ENCODE results near the gene GLT8D2.
"Not testable (repeated sequence)": the region's sequence is repeated elsewhere in the genome, so short reads cannot be mapped to it uniquely, and the experiment has no call there.

Gene GLT8D2

DNA sequence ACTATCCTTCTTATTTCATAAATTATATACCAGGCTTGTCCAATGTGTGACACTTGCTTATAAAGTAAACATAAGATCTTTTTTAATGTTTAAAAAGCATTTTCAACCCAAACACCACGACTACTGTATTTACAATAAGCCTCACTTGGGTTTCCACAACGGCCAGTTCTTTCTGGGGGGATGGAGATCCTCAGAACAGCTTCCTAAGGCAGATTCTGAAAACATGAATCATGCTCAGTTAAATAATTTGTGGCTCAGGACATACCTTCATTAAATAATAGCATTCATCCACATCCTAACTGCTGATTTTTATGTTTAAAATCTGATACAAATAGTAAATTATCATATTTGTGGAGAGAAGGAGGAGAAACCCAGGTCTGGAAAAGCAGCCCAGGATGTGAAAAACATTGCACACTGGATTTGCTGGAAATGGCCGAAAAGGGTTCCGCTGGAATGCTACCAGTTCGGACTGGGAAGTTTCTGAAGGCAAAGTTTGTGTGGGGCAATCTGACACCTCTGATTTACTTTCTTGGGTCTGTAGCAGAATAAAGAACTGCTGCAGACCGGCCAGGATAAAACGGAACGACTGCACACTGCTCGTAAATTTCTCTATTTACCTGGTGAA is 597 bp downstream of the GLT8D2 start:
- DNase-seq, result no peak

DNA sequence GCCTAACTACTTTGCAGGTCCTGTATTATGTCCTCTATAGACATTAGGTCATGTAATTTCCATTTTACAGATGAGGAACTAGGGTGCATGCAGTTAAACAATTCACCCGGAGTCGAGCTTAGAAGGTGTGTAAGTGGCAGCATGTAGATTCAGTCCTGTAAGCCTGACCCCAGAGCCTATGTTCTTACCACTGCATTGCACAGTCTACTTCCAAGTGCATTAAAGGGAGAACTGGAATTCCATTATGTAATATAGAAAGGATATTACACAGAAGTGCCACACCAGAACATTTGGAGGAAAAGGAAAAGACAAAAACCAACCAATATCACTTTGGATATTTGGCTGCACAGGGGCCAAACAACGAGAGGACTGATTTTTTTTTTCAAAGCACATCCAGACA is 1.2 kb downstream of the GLT8D2 start:
- DNase-seq, result no peak

DNA sequence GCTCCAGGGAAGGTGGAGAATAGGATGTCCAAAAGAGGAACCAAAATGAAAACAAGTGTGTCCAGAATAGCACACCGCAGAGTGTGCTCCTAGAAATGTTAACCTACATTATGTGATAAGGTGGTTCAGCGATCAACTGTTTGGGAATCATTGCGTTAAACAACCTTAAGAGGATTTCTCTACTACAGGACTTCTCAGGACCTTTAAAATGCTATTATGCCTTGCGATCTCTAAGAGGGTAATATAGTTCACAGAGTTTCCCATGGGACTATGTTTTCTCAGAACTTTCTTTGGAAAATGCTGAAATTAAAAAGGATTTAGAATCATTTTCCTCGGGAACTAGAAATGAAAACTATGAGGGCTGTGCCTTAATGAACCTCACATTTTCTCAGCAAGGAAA is 1.8 kb downstream of the GLT8D2 start:
- no peak for DNase-seq

DNA sequence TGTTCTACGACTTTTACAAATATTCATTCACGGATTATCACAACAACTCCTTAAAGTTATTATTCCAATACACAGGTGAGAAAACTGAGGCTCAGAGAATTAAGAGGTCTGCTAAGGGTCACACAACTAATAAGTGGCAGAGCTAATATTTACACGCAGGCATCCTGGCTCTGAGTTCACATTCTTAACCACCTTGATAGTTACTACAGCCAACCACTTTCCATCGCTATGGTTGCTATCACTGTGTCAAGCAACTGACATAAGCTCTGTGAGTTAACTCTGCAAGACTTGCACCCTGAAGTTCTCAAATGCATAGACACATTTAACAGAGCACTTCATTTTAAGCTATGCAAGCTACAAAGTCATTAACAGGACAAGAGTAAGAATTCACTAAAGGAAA is 3.7 kb downstream of the GLT8D2 start:
- no peak for DNase-seq

DNA sequence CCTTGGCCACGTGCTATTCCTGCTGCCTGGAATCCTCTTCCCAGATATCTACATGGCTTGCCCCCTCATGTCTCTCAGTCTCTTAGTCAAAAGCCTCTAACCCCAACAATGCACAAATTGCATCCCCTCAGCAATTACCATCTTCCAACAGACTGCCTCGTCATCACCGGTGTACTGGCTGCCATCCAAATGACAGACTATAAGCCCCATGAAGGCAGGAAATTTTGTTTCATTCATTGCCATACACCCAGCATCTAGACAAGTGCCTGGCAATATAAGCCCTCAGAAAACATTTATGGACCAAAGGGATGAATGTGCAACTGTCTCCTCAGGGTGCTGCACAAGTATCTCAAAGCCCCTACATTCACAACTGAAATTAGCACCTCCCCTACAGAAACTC is 5.8 kb downstream of the GLT8D2 start:
- DNase-seq, result no peak

DNA sequence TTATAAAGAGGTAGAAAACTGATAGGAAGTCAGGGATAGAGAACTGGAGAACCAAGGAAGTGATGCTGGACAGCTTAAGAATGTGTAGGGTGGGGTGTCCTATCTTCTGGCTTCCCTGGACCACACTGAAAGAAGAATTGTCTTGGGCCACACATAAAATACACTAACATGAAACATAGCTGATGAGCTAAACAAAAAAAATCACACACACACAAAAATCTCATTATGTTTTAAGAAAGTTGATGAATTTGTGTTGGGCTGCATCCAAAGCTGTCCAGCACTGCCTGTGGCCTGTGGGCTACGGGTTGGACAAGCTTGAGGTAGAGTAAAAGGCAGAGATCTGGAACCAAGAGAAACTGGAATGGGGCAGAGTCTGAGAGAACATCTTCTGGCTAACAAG is 7.4 kb downstream of the GLT8D2 start:
- no peak for DNase-seq

DNA sequence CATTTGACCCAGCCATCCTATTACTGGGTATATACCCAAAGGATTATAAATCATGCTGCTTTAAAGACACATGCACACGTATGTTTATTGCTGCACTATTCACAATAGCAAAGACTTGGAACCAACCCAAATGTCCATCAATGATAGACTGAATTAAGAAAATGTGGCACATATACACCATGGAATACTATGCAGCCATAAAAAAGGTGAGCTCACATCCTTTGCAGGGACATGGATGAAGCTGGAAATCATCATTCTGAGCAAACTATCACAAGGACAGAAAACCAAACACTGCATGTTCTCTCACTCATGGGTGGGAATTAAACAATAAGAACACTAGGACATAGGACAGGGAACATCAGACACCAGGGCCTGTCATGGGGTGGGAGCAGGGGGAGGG is 10.2 kb downstream of the GLT8D2 start:
- not testable (repeated sequence) for DNase-seq

DNA sequence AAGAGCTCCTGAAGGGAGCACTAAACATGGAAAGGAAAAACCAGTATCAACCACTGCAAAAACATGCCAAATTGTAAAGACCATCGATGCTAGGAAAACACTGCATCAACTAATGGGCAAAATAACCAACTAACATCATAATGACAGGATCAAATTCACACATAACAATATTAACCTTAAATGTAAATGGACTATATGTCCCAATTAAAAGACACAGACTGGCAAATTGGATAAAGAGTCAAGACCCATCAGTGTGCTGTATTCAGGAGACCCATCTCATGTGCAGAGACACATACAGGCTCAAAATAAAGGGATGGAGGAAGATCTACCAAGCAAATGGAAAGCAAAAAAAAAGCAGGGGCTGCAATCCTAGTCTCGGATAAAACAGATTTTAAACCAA is 13.8 kb downstream of the GLT8D2 start:
- DNase-seq, result not testable (repeated sequence)

DNA sequence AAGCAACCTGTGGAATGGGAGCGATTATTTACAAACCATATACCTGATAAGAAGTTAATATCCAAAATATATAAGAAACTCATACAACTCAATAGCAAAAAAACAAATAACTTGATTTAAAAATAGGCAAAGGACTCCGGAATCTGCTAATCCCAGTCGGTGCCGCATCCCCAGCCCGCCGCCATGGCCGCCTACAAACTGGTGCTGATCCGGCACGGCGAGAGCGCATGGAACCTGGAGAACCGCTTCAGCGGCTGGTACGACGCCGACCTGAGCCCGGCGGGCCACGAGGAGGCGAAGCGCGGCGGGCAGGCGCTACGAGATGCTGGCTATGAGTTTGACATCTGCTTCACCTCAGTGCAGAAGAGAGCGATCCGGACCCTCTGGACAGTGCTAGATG is 19.4 kb downstream of the GLT8D2 start:
- not testable (repeated sequence) for DNase-seq

DNA sequence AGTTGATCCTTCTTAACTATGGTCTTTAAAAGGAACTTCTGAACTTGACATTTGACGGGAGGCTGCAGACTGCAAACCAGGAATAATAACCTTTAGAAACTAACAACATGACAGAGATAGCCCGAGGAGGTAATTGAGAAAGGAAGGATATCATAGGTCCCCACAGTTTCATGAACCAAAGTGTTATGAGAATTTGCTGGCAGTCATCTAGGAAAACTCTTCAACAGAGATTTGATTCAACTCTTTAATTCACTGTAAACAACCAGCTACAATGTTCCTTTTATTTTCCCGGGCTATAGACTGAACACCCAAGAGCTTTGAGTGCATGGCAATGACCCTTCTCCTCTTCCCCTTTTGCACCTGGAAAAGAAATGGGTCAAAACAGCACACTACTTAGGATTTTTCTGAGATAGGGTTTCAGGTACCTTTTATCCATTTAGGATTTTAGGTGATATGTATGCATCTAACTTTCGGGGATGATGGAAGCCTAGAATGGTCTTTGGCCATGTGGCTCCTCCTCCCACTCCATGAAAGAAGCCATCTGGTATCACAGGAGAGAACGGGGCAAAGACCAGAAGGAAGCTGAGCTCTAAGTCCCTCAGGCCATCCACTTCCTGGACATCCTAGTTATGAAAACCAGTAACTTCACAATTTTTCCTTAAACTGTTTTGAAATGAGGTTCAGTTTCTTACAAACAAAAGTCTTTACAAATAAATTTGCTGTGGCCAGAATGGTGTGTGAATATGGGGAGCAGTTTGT is 23.0 kb downstream of the GLT8D2 start:
- no peak for DNase-seq

DNA sequence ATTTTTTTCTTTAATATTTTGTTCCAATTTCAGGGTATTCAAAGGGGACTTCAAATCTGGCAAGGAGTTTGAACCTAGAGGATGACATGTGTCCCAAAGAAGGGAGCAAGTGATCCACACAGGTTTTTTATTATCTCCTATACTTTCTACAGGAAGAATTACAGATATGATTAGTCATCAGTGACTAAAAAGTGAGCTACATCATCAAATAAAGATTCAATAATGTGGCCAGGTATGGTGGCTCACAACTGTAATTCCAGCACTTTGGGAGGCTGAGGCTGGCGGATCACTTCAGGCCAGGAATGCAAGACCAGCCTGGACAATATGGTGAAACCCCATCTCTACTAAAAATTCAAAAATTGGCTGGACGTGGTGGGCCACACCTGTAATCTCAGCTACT is 24.2 kb downstream of the GLT8D2 start:
- no peak for DNase-seq

DNA sequence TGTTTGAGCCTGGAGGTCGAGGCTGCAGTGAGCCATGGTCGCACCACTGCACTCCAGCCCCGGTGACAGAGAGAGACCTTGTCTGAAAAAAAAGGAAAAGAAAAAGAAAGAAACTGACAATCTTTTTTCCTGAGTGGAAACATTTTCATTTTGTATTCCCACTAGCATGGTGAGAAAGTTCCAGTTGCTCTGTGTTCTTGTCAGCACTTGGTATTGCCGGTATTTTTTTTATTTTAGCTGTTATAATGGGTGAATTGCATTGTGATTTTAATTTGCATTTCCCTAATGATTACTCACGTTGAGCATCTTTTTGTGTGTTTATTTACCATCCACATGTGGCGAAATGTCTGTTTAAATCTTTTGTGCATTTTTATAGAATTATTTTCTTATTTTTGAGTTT is 25.6 kb downstream of the GLT8D2 start:
- DNase-seq, result no peak

DNA sequence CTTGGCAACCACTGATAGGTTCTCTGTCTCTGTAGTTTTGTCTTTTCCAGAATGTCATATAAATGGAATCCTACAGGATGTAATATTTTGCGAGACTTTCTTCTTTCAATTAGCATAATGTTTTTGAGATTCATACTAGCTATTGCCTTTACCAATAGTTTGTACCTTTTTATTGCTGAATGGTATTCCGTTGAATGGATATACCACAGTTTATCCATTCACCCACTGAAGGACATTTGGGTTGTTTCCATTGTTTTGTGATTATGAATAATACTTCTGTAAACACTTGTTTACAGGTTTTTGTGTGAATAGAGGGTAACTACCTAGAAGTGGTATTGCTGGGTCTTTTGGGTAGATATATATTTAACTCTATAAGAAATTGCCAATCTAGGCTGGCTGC is 26.3 kb downstream of the GLT8D2 start:
- no peak for DNase-seq

DNA sequence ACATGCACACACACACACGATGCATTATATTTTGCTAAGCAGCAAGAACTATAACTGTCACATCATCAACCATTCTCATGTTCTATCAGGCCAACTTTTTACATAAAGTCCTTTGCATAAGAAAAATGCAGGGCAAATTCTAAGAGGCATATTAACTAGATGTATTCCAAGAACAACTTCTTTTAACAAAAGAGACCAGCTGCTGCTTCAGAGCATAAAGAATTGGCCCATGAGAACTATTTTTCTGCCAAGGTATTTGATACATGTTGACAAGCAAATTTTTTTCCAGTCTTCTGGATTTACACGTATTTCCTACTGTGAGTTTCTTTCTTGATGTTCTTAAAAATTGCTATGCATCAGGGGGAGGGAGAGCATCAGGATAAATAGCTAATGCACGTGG is 27.2 kb downstream of the GLT8D2 start:
- DNase-seq, result no peak

DNA sequence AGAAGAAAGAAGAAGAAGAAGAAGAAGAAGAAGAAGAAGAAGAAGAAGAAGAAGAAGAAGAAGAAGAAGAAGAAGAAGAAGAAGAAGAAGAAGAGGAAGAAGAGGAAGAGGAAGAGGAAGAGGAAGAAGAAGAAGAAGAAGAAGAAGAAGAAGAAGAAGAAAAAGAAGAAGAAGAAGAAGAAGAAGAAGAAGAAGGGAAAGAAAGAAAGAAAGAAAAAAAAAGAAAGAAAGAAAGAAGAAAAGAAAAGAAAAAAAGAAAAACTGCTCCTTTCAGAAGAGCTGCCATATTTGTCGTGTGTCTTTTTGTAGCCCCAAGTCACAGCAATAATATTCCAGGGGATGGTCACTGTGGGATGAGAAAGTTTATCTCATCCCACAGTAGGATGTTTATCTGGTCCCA is 28.1 kb downstream of the GLT8D2 start:
- not testable (repeated sequence) for DNase-seq

DNA sequence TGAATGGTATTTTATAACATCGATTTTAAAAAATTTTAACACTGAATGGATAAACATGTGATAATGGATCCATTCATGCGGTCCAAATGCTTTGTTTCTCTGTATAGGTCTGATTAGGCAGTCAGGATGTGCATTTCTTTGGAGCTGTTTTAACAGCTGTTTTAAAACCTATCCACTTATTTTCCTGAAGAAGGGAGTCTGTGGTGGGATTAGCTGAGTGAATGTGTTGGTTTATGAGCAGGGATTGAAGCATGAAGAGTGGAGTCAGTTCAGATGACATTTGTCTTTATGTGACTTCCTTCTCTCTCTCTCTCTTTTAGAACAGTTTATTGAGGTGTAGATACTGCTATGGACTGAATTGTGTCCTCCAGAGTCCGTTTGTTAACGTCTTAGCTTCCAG is 37.7 kb downstream of the GLT8D2 start:
- DNase-seq, result no peak

DNA sequence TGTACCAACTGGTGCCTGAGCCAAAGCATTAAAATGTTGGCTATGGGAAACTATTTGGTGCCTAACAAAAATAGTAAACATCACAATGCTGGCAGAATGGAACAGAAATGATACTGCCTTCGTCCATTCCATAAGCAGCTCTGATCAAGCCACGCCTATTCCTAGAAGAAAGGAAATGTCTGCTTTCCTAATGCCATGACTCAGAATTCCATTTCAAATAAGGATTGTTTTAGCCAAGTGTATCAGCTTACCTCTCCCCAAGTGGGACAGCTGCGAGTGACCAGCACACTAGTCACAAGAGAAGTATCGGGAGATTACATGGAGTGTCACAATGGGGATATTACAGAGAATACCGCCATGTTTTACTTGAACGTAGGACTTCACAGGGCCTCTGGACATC is 38.7 kb downstream of the GLT8D2 start:
- DNase-seq, result no peak

DNA sequence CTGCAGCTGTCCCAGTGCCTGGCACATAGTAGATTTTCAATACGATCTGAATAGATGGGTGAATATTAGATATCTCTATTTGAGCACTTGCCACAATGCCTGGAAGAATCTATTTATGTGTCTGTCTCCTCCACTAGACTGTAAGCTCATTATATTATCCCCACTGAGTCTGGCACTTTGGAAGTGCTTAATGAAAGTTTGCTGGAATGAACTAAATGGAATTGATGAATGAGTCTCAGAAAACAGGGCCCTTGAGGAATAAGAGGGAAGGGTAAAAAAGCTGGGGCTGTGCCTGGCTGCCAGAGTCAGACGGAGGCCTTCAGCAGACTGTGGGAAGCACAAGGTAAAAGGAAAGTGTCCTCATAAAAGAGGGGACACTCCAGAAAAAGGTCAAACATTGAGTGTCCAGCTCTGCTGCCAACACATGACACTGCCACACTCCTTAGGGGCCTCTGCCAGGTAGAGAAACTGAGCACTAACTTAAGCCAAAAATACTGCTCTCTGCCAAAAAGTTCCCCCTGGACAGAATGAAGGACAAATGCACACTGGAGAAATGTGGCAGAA is 39.3 kb downstream of the GLT8D2 start:
- DNase-seq, result no peak

DNA sequence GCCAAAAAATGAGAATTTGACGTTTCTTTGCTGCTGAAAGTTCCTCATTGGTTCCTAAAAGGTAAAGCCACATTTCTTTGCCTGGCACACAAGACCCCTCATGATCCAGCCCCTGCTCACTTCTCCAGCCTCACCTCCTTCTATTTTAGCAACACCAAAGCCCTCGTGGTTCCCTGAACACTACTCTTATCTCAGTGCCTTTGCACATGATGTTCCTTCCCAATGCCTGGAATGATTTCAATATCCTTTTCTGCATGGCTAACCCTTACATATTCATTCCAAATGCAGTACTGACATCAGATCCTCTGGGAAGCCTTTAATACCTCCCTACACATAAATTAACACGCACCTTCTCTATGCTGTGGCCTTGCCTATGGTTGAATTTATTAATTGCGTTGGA is 39.9 kb downstream of the GLT8D2 start:
- DNase-seq, result no peak

DNA sequence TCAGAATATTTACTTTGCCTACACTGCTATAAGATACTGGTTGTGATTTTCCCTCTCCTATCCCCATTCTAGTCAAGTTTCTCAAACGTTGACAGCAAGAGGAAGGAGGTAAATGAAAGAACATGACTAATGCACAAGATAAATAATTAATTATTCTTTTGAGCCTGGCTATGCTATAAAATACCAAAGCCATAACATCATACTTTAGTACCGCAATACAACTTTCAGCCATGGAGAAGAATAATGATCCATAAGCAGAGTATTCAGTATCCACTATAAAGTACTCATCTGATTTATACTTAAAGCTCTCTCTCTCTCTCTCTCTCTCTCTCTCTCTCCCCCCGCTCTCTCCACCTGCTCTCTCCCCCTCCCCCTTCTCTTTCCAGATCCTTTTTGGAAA is 43.1 kb downstream of the GLT8D2 start:
- DNase-seq, result no peak

DNA sequence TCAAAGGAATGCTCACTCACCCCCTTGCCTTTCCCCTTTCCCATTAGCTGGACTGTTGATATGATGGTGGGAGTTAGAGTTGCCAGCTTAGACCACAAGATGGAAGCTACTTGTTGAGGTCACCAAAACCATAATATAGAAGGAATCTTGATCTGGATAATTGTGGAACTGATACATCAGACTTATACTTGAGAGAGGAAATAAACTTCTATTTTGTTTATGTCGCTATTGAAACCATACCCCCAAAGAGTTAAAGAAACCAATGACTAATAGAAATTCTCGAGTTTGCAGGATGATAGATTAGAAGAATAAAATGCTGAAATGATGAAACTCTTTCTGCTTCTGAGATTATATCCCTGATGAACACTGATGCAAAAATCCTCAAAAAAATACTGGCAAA is 46.4 kb downstream of the GLT8D2 start:
- DNase-seq, result no peak

DNA sequence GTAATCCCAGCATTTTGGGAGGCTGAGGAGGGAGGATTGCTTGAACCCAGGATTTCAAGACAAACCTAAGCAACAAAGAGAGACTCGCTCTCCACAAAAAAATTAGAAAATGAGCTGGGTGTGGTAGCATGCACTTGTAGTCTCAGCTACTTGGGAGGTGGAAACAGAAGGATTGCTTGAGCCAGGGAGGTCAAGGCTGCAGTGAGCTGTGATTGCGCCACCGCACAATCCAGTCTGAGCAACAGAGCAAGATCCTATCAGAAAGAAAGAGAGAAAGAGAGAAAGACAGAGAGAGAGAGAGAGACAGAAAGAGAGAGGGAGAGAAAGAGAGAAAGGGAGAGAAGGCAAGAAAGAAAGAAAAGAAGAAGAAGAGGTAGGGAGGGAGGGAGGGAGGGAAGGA is 47.3 kb downstream of the GLT8D2 start:
- DNase-seq, result no peak

DNA sequence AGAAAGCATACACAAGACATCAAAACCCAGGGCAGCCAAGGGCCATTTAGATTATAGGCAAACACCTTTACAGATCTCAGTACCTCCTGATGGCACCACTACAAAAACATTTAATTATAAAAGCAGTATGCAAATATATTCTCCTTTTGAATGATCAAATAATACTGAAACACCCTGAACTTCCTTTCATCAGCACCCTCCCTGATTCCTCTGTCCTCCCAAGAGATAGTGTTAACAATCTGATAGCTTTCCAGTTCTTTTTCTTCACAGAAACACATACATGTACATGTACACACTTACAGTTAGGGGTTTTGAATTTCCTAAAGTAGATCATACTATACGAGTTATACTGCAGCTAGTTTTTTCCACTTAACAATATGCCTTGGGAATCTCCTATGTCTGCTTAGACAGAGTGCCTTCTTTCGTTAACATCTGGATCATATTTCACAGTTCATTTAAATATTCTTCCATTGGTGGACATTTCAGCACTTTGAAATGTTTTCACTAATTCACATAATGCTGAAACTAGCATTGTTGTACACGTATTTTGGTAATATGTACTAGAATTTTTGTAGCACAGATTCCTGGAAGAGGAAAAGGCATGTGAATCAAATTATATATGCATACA is 49.1 kb downstream of the GLT8D2 start:
- DNase-seq, result no peak

DNA sequence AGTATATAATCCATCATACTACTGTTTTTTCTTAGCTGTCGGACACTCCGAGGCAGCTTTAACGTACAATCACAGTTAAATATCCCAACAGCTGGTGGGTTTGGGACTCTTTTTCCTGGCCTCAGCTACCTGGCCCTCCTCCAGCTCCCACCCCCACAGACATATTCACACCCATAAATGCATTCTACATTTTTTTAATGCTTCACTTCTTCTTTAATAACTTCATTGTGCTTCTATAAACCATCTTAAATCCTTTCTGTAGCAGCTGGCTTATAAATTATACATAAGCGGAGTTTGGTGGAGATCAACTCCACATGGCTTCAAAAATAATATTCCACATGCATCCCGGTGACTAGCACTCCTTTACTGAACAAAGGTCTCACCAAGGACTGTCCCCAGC is 51.0 kb downstream of the GLT8D2 start:
- DNase-seq, result no peak
